ENCODE measurements around the gene UVRAG.

The UVRAG gene

GRCh38 chr11:75770102-75770501 lies 44.9 kb upstream of the UVRAG start:
- no peak overlapping the region for H3K27ac ChIP-seq
- TF ChIP-seq CTCF (conservative IDR thresholded peaks at IDR 0.05): no peak

- H3K27ac ChIP-seq: no peak overlapping the region
- no peak for TF ChIP-seq CTCF (conservative IDR thresholded peaks at IDR 0.05)
These were observed 43.2 kb upstream of the UVRAG start for GRCh38 chr11:75771646-75772410.

- no peak for TF ChIP-seq CTCF (conservative IDR thresholded peaks at IDR 0.05)
- H3K27ac ChIP-seq: no peak overlapping the region
These were observed 41.2 kb upstream of the UVRAG start for GRCh38 chr11:75773595-75774353.

- TF ChIP-seq CTCF (conservative IDR thresholded peaks at IDR 0.05): no peak
- H3K27ac ChIP-seq: no peak overlapping the region
These were observed 40.0 kb upstream of the UVRAG start for GRCh38 chr11:75775056-75775455.

- H3K27ac ChIP-seq: no peak overlapping the region
- TF ChIP-seq CTCF (conservative IDR thresholded peaks at IDR 0.05): no peak
These were observed 38.5 kb upstream of the UVRAG start for GRCh38 chr11:75776546-75776945.

GRCh38 chr11:75777461-75778110 lies 37.4 kb upstream of the UVRAG start:
- H3K27ac ChIP-seq: no peak overlapping the region

More at GRCh38 chr11:75777461-75778110, 37.4 kb upstream of the UVRAG start:
- no peak for TF ChIP-seq CTCF (conservative IDR thresholded peaks at IDR 0.05)

Data from VCaP (cell line).